GM18502 (cell line): ENCODE data around the gene ABCA8.

ENCODE experiments used
- ATAC-seq: cut with Tn5 transposase; IDR thresholded peaks from one replicate; pipeline ENCODE4 v1.9.1; 2021; ENCODE audit warnings: mild to moderate bottlenecking; ENCODE audit not compliant: unreplicated experiment, poor library complexity

Gene ABCA8

DNA sequence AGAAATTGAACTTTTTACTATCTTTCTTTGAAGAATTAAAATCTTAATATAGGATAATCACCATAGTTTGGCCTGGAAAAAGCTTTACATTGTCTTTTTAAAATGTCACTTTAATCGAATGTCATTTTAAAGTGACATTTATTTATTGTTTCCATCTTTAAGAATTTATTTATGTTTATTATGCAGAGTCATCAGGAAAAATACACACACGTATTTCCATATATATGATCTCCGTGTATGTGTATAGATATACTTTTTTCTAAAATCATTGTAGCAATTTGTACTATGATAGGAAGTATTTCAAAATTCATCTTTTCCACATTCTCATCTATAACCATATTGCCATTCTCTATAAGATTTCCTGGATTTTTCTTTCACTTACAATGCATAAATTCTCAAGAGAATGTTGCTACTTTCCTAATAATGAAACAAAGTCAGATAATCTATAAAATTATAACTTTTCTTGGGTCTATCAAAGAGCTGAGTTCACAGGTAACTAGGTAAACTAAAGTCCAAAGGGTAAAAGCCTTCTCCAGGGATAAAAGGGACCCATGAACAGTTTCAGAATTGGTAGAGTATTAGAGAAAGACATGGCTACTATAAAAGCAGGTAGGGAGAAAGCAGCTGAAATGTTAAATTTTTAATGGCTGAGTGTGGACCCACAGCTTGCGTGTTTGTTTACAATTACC lies 11.9 kb downstream of the ABCA8 start:
- ATAC-seq = no peak

GRCh38 chr17:68942389-68942788 lies 12.8 kb downstream of the ABCA8 start:
- ATAC-seq = no peak

DNA sequence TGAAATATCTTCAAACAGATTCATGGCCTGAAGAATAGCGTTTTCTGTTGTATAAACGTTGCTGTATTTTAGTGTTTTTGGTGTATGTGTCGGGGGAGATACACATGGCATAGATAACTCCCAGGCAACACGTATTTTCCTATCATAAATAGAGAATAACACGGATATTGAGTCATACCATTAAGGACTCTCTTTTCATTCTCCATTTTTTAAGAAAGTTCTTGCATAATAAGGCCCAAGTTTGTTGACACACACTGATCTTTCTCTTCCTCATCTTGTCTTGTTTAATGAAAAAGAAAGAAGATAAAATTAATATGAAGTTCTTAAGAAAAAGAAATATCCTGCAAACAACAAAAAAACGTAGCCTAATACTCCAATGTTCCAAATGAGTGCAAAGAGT lies 13.4 kb downstream of the ABCA8 start:
- no peak for ATAC-seq

- no peak for ATAC-seq
These were observed 16.0 kb downstream of the ABCA8 start for GRCh38 chr17:68939195-68939594.

- no peak for ATAC-seq
These were observed 17.2 kb downstream of the ABCA8 start for GRCh38 chr17:68937890-68938514.

DNA sequence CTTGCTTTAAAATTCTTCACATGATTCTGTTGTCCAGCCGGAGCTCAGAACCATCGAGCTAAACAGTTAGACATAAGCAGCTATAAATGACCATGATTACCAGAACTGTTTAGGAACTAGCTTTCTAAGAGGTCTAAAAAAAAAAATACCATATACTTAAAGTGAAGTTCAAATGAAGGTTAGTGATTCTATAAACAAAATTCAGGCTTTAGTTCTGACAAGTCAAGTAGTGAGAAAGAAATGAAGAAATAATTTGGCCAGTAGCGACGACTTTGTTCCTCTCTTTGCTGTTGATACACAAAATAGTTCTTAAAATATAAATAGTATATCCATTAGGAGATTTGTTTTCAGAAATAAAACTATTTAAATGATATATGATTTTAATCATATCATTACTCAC lies 27.7 kb downstream of the ABCA8 start:
- no peak for ATAC-seq

- no peak for ATAC-seq
These were observed 30.1 kb downstream of the ABCA8 start for GRCh38 chr17:68924793-68925720.

GRCh38 chr17:68910789-68911431 lies 44.3 kb downstream of the ABCA8 start:
- ATAC-seq = no peak

DNA sequence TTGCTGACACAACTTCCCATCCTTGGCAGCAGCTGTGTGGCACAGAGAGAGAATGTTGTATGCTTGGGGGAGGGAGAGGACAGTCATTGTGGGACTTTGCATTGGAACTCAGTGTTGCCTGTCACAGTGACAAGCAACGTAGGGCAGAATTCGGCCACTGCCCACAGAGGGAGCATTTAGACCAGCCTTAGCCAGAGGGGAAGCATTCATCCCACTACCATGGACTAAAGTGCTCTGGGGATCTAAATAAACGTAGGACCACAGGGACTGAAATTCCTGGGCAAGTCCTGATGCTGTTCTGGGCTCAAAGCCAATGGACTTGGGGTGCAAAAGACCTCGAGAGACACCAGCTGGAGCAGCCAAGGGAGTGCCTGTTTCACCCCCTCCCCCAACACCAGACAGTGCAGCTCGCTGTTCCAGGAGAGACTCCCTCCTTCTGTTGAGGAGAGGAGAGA lies 44.9 kb downstream of the ABCA8 start:
- ATAC-seq = no peak

DNA sequence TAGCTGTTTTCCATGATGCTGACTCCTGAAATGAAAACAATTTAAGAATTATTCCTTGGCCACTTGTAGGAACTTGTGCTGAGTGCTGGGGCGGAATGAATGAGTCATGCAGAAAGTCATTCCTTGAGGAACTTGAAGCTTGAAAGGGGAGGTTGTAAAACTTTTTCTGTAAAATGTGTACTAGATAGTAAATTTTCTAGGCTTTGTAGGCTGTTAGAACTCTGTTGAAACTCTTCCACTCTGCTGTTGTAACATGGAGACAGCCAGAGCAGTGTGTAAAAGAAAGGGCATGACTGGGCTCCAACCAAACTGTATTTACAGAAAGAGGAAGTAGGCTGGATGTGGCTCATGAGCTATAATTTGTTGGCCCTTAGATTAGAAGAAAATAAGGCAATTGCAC lies 46.1 kb downstream of the ABCA8 start:
- peak; percentile 70 for ATAC-seq

DNA sequence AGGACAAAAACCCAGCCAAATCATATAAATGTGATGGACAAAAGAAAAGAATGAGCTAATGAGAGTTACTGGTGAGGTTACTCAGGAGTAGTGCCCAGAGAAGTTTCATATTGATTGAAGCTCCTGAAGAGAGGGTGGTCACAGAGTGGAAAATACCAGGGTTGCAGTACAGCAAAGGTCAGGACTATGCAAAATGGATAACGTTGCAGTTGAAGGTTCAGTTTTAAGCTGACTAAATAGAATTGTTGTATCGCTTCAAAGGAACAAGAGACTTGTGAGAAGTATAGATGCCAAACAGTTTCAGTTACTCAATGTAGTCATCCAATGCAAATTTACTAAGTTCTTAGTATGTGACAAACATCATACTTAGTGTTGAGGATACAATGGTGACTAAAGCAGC lies 47.1 kb downstream of the ABCA8 start:
- peak; percentile 67 for ATAC-seq

DNA sequence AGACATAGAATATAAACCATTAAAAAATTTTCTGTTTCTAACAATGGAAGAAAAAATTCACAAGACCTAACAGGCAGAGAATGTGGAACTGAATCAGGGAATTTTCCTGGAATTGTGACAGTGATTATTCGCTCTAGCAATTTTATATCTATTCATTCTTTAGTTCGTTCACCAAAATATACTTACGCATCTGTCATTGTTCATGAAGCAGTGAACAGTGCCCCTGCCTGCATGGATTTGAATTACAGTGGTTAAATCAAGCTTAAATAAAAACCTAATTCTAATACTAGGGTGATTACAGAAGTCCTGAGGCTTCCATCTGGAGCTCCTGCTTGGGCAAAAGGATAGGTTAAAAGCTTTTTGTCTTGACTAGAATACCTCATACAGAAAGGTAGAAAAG lies 48.6 kb downstream of the ABCA8 start:
- no peak for ATAC-seq

GRCh38 chr17:68903286-68903685 lies 51.9 kb downstream of the ABCA8 start:
- no peak for ATAC-seq

- ATAC-seq = no peak
These were observed 57.6 kb downstream of the ABCA8 start for GRCh38 chr17:68897557-68897956.

DNA sequence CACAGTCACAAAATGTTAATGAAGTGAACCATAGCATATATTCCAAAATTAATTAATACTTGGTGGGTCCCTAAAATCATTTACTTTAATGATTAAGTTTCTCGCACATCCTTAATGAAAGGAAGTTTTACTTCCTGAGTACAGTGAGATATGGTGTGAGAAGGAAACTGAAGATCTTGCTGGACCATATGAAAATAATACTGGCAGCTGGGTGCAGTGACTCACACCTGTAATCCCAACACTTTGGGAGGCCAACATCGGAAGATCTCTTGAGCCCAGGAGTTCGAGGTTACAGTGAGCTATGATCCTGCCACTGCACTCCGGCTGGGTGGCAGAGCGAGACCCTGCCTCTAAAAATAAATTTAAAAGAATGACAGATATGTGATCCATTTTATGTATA lies 62.5 kb downstream of the ABCA8 start:
- ATAC-seq = no peak

- no peak for ATAC-seq
These were observed 63.0 kb downstream of the ABCA8 start for GRCh38 chr17:68892193-68892592.

- no peak for ATAC-seq
These were observed 68.8 kb downstream of the ABCA8 start for GRCh38 chr17:68886401-68886800.

GRCh38 chr17:68884888-68885287 lies 70.3 kb downstream of the ABCA8 start:
- ATAC-seq = no peak

DNA sequence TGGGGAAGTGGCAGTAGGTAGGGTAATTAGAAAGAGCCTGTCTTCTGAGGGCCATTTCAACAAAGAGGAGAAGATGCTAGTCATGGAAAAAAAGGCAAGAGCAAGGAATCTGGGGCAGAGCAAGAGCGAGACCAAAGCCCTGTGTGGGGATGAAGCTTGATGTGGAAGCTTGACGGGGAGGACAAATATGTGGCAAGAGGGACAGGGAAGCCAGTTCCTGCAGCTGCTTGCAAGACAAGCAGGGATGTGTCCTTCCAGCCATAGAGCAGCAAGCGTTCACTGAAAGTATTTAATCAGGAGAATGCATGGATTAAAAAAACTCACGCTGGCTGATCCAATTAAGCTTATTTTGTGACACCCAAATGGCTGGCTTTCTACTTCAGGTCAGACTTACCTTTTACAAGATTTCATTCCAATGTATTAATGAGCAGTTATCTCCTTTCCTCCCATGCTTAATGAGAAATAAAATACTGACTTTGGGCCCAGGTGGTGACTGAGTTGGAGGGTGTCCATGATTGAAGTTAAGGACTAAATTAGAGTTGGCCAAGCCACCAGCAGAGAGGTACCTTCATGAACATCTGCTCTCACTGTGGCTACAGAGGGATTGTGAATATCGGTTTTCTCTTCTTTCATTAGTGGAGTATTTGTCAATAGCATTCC lies 76.8 kb downstream of the ABCA8 start:
- no peak for ATAC-seq

- ATAC-seq = no peak
These were observed 83.7 kb downstream of the ABCA8 start for GRCh38 chr17:68871447-68871846.
